Prostate gland (tissue), 2 donors: ENCODE measurements around the gene NSD1.

Experiments used
- CTCF ChIP-seq, 4 experiments: fragments of 200-600 bp in 2 of 4; fragments of 450-650 bp in 2 of 4; sonication (generic) in 2 of 4; IDR thresholded peaks; 1 replicate in 3 of 4; 2 replicates in 1 of 4; pipeline ENCODE4 v1.5.1; 2016 to 2019; ENCODE audit warnings: antibody characterized with exemption in 4 of 4, mild to moderate bottlenecking in 2 of 4, moderate library complexity in 2 of 4
- POLR2A ChIP-seq: fragments of 450-650 bp; IDR thresholded peaks from one replicate; pipeline ENCODE4 v1.6.1; 2016; ENCODE audit warnings: antibody characterized with exemption, mild to moderate bottlenecking

DNA sequence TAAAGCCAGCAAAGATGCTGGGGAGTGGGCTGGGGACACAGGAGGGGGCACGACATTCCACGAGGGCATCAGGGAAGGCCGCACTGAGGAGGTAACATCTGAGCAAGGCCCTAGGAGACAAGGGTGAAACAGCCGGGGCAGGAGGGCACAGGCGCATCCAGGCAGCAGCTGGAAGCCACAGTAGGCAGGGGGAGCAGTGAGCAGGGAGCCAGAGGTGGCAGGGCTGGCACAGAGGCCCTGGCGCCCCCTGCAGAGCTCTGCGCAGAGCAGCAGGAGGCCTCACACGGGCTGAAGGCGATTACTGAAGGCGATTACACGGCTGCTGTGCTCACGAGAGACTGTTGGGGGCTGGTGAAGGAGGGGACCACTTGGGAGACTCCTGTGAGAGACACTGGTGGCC lies 202.5 kb downstream of the NSD1 start:
- no peak for TF ChIP-seq CTCF (IDR thresholded peaks at IDR 0.05)
- no peak for TF ChIP-seq POLR2A
